GM18861 (cell line): ENCODE results near the gene SFXN1.

Experiments used
- ATAC-seq: cut with Tn5 transposase; IDR thresholded peaks from one replicate; pipeline ENCODE4 v1.9.1; 2021; ENCODE audit not compliant: unreplicated experiment

Gene SFXN1

GRCh38 chr5:175535796-175536195, 57.4 kb downstream of the SFXN1 start:
- no peak for ATAC-seq

- ATAC-seq = no peak
Measured at GRCh38 chr5:175538576-175538975, 60.2 kb downstream of the SFXN1 start.

DNA sequence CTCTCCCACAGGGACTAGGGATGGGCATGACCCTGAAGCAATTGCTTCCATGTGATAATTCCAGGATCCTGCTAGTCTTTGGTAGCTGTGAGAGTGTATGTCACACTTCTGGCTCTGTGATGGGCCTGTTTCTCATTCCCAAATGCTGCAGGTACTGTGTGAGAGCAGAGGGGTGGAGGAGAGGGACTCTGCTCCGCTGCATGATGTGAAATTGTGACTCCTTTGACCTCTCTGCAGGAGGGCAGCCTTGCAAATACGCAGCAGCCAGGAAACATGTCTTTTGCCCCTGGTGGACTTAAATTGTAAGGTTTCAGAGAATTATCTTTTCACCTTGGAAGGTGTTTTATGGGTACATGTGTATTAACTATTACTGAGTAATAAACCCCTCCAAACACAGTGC, 61.6 kb downstream of the SFXN1 start:
- no peak for ATAC-seq

- ATAC-seq = no peak
Measured at GRCh38 chr5:175541264-175541663, 62.9 kb downstream of the SFXN1 start.

DNA sequence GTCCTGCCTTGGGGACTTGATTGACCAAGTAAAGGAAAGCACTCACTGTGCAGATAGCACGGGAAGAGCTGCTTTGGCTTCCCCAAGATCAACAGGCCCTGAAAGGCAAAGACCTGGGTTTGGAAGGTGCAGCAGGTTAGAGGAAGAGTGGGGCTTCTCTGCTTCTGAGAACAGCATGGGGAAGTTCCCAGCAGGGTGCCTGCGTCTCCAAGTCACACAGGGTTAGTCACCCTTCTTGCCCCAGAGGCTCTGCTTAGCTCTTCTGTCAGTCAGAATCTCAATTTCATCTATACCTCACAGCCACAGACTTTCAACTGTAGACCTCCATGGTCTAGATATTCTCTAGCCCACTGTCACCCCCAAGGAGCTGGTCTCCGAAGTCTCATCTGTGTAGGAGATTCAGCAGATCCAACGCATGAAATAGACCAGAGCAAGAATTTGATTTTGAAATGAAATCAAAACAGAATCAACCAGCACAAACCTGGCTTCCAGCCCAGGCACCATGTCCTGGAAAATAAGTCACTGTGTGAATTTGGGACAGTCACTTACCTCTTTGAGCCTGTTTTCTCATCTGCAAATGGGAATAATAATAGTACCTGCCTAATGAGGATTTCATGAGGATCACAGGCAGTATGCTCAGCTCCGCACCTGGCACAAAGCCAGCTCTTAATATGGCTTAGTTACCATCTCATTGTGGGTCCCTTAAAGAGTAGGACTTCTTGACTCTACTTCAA, 64.0 kb downstream of the SFXN1 start:
- no peak for ATAC-seq

GRCh38 chr5:175542966-175543235, 64.5 kb downstream of the SFXN1 start:
- ATAC-seq = no peak

- no peak for ATAC-seq
Measured at GRCh38 chr5:175544108-175544511, 65.8 kb downstream of the SFXN1 start.

DNA sequence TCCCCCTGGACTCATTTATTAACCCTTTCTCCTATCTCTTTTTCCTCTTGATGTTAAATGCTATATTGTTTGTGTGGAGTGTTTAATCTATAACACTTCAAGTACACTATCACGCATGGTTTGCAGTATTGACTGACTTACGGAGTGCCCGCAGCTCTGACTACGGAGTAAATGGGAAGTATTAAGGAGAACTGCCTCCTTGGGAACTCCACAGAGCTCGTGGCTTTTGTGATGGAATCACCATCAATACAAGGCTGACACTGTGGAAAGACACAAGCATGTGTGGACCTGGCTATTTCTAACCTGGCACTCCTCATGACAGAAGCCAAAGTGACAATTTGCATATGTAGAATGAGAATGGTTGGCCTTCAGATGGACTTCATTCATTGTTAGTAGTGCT, 66.2 kb downstream of the SFXN1 start:
- ATAC-seq = no peak

DNA sequence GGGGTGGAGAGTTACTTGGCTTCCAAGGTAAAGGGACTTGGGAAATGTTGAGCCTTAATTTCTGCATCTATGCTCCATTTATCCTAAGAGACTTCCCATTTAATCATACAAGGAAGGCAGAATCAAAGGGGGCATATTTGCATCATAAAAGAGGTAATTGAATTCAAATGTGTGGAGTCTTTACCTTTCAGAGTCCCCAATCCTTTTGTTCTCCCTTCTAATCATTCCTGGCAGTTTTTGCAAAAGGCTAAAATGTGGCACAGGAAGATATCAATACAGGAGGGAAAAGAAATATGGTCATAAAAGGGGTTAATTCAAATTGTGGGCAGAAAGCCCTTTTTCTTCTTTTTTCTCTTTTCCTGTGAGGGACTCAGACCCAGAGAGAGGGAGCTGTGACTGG, 69.5 kb downstream of the SFXN1 start:
- no peak for ATAC-seq

GRCh38 chr5:175548626-175549311, 70.4 kb downstream of the SFXN1 start:
- no peak for ATAC-seq

- no peak for ATAC-seq
Measured at GRCh38 chr5:175550055-175550805, 71.9 kb downstream of the SFXN1 start.

- no peak for ATAC-seq
Measured at GRCh38 chr5:175551266-175551665, 72.9 kb downstream of the SFXN1 start.

DNA sequence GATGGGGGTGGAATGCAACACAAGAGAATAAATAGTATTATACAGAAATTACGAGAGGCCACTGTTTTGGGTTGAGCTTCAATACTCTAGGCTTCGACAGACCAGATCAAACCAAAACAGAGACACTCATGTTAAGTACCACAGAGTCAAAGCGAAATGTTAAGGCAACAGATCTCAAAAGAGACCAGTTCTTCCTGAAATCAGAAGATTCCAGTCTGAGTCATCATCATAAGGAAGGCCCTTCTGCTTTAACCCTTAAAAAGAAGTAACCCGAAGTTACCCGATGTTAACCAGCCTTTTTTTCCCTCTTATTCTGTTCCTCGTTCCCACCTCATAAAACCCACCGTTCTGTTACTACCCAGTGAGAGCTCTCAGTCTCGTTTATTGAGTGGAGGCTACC, 75.9 kb downstream of the SFXN1 start:
- ATAC-seq = no peak

DNA sequence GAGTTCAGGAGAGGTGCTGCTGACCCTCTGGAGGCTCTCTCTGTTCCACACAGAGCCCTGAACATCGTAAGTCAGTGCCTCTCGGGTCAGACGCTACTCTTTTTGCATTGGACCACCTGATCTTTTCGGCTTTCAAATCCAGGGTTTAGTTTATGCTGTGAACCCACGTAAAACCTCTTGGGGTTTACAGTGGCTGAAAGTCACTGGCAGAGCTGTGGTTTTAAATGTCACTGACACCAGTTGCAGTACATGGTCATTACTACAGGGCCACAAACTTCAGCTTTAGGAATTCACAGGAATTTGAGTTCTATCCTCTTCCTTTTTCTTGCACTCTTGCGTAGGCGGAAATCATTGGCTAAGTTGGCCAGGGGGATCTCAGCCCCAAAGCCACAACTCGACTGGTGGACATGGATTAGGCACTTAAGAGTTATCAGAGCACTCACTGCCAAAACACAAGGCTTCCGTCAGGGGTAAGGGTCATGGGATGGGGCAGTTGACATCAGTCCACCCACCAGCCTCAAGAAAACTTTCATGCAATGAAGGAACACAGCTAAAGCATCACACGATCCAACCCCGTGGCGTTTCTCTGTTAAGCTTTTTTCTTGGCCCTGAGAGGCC, 76.9 kb downstream of the SFXN1 start:
- no peak for ATAC-seq

- ATAC-seq = no peak
Measured at GRCh38 chr5:175556794-175557193, 78.4 kb downstream of the SFXN1 start.

GRCh38 chr5:175557778-175558177, 79.4 kb downstream of the SFXN1 start:
- no peak for ATAC-seq

GRCh38 chr5:175558801-175559480, 80.6 kb downstream of the SFXN1 start:
- ATAC-seq = no peak

DNA sequence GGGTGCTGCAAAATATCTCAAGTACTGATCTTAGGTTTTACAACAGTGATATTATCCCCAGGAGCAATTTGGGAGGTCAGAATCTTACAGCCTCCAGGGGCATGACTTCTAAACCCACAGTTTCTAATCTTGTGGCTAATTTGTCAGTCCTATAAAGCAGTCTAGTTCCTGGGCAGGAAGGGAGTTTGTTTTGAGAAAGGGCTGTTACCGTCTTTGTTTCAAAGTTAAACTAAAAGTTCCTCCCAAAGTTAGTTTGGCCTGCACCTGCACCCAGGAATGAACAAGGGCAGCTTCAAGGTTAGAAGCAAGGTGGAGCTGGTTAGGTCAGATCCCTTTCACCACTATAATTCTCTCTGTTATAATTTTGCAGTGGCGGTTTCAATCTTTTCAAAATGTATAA, 81.7 kb downstream of the SFXN1 start:
- ATAC-seq = no peak

GRCh38 chr5:175561085-175561484, 82.7 kb downstream of the SFXN1 start:
- ATAC-seq = no peak

- no peak for ATAC-seq
Measured at GRCh38 chr5:175564716-175565115, 86.4 kb downstream of the SFXN1 start.

DNA sequence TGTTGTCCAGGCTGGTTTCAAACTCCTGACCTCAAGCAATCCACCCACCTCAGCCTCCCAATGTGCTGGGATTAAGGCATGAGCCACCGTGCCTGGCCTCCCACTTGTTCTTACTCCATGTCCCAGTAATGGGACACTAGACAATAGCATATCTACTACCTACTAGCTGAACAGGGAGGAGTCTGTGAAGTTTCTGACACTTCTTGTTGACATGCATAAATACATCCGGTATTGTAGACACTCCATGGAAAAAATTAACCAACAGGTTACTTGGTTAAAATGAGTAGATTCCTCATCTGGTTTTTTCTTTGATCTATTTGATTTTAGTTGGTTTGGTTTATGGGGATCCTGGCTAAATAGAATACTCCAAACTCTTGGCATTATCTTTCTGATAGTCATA, 88.3 kb downstream of the SFXN1 start:
- ATAC-seq = no peak
